Mesenchymal stem cell (in vitro differentiated cells and primary cell): ENCODE data around the gene RNF103.

Experiments
- DNase-seq: peaks from one replicate; pipeline ENCODE4 v3.0.0-alpha.2; 2013
- H2AFZ ChIP-seq: one replicate; pipeline ENCODE4 v1.6.1; 2013; ENCODE audit warnings: low read depth, mild to moderate bottlenecking, control low read depth, inconsistent platforms, low read length, moderate library complexity
- H2AK5ac ChIP-seq: 2 replicates; pipeline ENCODE4 v1.6.1; 2013; ENCODE audit warnings: low read length, moderate library complexity, mild to moderate bottlenecking, inconsistent platforms; ENCODE audit not compliant: severe bottlenecking
- H2BK120ac ChIP-seq: one replicate; pipeline ENCODE4 v1.6.1; 2013; ENCODE audit warnings: low read depth, mild to moderate bottlenecking, inconsistent platforms, low read length, moderate library complexity
- H2BK12ac ChIP-seq, 2 experiments: one replicate each; pipeline ENCODE4 v1.6.1; 2013; ENCODE audit warnings: inconsistent platforms in 2 of 2, low read length in 2 of 2, mild to moderate bottlenecking in 2 of 2, moderate library complexity in 2 of 2, control low read depth in 1 of 2
- H2BK15ac ChIP-seq: one replicate; pipeline ENCODE4 v1.6.1; 2013; ENCODE audit warnings: mild to moderate bottlenecking, low read depth, inconsistent platforms; ENCODE audit not compliant: poor library complexity, severe bottlenecking
- H2BK5ac ChIP-seq: 2 replicates; pipeline ENCODE4 v1.6.1; 2013; ENCODE audit warnings: low read depth, mild to moderate bottlenecking, low read length, control low read depth, inconsistent platforms; ENCODE audit not compliant: poor library complexity, severe bottlenecking
- H3K14ac ChIP-seq, 2 experiments: one replicate each; pipeline ENCODE4 v1.6.1; 2013; ENCODE audit warnings: inconsistent platforms in 2 of 2, low read length in 2 of 2, control low read depth in 1 of 2, mild to moderate bottlenecking in 1 of 2, moderate library complexity in 1 of 2
- H3K18ac ChIP-seq, 2 experiments: one replicate each; pipeline ENCODE4 v1.6.1; 2013; ENCODE audit warnings: inconsistent platforms in 2 of 2, low read length in 2 of 2, control low read depth in 1 of 2, low read depth in 1 of 2, mild to moderate bottlenecking in 1 of 2
- H3K23ac ChIP-seq, 2 experiments: one replicate each; pipeline ENCODE4 v1.6.1; 2013; ENCODE audit warnings: inconsistent platforms in 2 of 2, low read length in 2 of 2, mild to moderate bottlenecking in 2 of 2, moderate library complexity in 2 of 2, control low read depth in 1 of 2
- H3K27ac ChIP-seq: 2 replicates; pipeline ENCODE4 v1.5.1; 2013; ENCODE audit warnings: mild to moderate bottlenecking, moderate library complexity, low read length, control low read depth, inconsistent platforms; ENCODE audit not compliant: poor library complexity, severe bottlenecking
- H3K27me3 ChIP-seq, 2 experiments: 2 replicates each; pipeline versions ENCODE4 v1.6.1 to v1.7.0; 2013; ENCODE audit warnings: low read length in 2 of 2, mild to moderate bottlenecking in 2 of 2, moderate library complexity in 2 of 2, control low read depth in 1 of 2, inconsistent platforms in 1 of 2; ENCODE audit not compliant: control insufficient read depth in 1 of 2, insufficient read depth in 1 of 2
- H3K36me3 ChIP-seq, 2 experiments: 2 replicates each; pipeline versions ENCODE4 v1.6.1 to v1.7.0; 2013; ENCODE audit warnings: low read length in 2 of 2, control low read depth in 1 of 2, inconsistent platforms in 1 of 2, low read depth in 1 of 2, mild to moderate bottlenecking in 1 of 2; ENCODE audit not compliant: insufficient read depth in 2 of 2, control insufficient read depth in 1 of 2
- H3K4ac ChIP-seq, 2 experiments: one replicate each; pipeline ENCODE4 v1.6.1; 2013; ENCODE audit warnings: inconsistent platforms in 2 of 2, low read length in 2 of 2, mild to moderate bottlenecking in 2 of 2, moderate library complexity in 2 of 2, control low read depth in 1 of 2, low read depth in 1 of 2
- H3K4me1 ChIP-seq: 2 replicates; pipeline ENCODE4 v1.6.1; 2013; ENCODE audit warnings: low read depth, low read length, control low read depth; ENCODE audit not compliant: control insufficient read depth, insufficient read depth
- H3K4me2 ChIP-seq: 2 replicates; pipeline ENCODE4 v1.6.1; 2013; ENCODE audit warnings: low read length, mild to moderate bottlenecking, inconsistent platforms; ENCODE audit not compliant: poor library complexity, severe bottlenecking
- H3K4me3 ChIP-seq, 2 experiments: 2 replicates each; pipeline versions ENCODE4 v1.5.1 to v1.7.0; 2013; ENCODE audit warnings: low read length in 2 of 2, mild to moderate bottlenecking in 2 of 2, control low read depth in 1 of 2, low read depth in 1 of 2; ENCODE audit not compliant: insufficient read depth in 1 of 2
- H3K79me1 ChIP-seq: replicated peaks from 2 replicates; pipeline ENCODE4 v1.6.1; 2013; ENCODE audit warnings: mild to moderate bottlenecking, control low read depth, low read length, inconsistent platforms; ENCODE audit not compliant: poor library complexity, severe bottlenecking
- H3K9ac ChIP-seq: 2 replicates; pipeline ENCODE4 v1.7.0; 2013; ENCODE audit warnings: mild to moderate bottlenecking, low read length, moderate library complexity
- H3K9me3 ChIP-seq: 2 replicates; pipeline ENCODE4 v1.7.0; 2013; ENCODE audit warnings: mild to moderate bottlenecking, low read length; ENCODE audit not compliant: control insufficient read depth
- H4K8ac ChIP-seq: one replicate; pipeline ENCODE4 v1.6.1; 2013; ENCODE audit warnings: inconsistent platforms, mild to moderate bottlenecking, low read length, moderate library complexity
- H4K91ac ChIP-seq: one replicate; pipeline ENCODE4 v1.6.1; 2013; ENCODE audit warnings: mild to moderate bottlenecking, low read length, inconsistent platforms
- WGBS: methylation state at CpG from one replicate; pipeline ENCODE4 v1.1.7; 2013; ENCODE audit warnings: mixed read lengths; 5-methylcytosine and 5-hydroxymethylcytosine counted together

RNF103 gene

DNA sequence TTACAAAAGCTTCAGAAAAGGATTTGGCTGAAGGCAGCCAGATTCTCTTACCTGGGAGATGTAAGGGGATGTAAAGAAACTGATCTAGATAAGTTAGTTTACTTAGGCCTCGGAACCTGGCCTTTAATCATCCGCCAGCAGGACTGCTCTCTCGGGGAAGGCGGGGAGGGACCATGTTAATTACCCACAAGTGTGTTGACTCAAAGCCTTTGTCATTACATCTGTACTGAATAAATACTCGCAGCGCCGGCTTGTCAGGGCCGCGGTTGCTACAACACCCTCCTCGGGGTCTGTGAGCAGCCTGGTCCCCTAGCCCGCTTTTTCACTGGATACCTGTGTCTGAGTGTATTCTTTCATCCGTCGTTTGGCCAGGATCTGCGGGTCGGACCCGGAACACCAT is 67.2 kb downstream of the RNF103 start:
- Histone ChIP-seq H2BK5ac (no peak overlapping the region), H4K8ac (no peak overlapping the region), H3K79me1 (peaks cover 19% of the 10 kb centered on the region), H2BK12ac (no peak overlapping the region), H3K14ac (no peak overlapping the region), H3K36me3 (peaks cover 0 to 3% of the 10 kb centered on the region in 2 experiments), H3K18ac (no peak overlapping the region), H2AK5ac (no peak overlapping the region), H3K27me3 (no peaks in the 10 kb centered on the region), H3K9ac (no peak overlapping the region), H4K91ac (no peak overlapping the region), H2BK15ac (no peak overlapping the region), H2BK120ac (no peak overlapping the region), H2AFZ (no peak overlapping the region), H3K9me3 (no peaks in the 10 kb centered on the region), H3K4me2 (no peak overlapping the region), H3K27ac (no peak overlapping the region), H3K4me3 (no peak overlapping the region), H3K4me1 (peaks cover 2% of the 10 kb centered on the region), H3K23ac (no peak overlapping the region), H3K4ac (no peak overlapping the region)
- 91% methylated on average over 16 of the region's 16 CpGs for WGBS
- DNase-seq: no peak
